ENCODE measurements around the gene KIF19.
"Not testable (repeated sequence)": the region's sequence is repeated elsewhere in the genome, so short reads cannot be mapped to it uniquely, and the experiment has no call there.

Gene KIF19

DNA sequence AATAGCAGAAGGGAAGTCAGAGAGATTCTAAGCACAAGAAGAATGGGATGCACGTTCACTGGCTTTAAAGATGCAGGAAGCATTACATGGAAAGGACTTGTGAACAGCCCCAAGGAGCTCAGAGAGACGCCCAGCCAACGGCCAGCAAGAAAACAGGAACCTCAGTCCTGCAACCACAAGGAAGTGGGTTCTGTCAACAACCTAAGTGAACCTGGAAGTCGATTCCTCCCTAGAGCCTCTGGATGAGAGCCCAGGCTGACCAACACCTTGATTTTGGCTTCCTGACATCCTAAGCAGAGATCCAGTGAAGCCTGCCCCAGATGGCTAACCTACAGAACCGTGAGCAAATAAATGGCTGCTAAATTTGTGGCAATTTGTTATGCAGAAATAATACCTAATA lies 65.7 kb downstream of the KIF19 start:
- H3K4me3 ChIP-seq (ENCODE audit: low read depth, low read length) = no peak overlapping the region
- H3K36me3 ChIP-seq (ENCODE audit: control insufficient read depth, insufficient read depth, low read length) = no peaks in the 10 kb centered on the region
- H3K9me3 ChIP-seq (ENCODE audit: control insufficient read depth, insufficient read depth, low read length) = no peaks in the 10 kb centered on the region
- H3K4me1 ChIP-seq (ENCODE audit: control insufficient read depth, insufficient read depth, low read length) = peaks cover 25% of the 10 kb centered on the region
- H3K27ac ChIP-seq (ENCODE audit: low read depth, low read length) = no peak overlapping the region
- H3K9ac ChIP-seq (ENCODE audit: low read depth, low read length) = no peak overlapping the region
- H3K27me3 ChIP-seq (ENCODE audit: control insufficient read depth, insufficient read depth, low read length) = no peaks in the 10 kb centered on the region

GRCh38 chr17:74392848-74393247 lies 66.8 kb downstream of the KIF19 start:
- Histone ChIP-seq H3K9me3 (ENCODE audit: control insufficient read depth, insufficient read depth, low read length) (no peaks in the 10 kb centered on the region), H3K27ac (ENCODE audit: low read depth, low read length) (no peak overlapping the region), H3K36me3 (ENCODE audit: control insufficient read depth, insufficient read depth, low read length) (no peaks in the 10 kb centered on the region), H3K27me3 (ENCODE audit: control insufficient read depth, insufficient read depth, low read length) (no peaks in the 10 kb centered on the region), H3K4me1 (ENCODE audit: control insufficient read depth, insufficient read depth, low read length) (peaks cover 15% of the 10 kb centered on the region; the same call in 1 of the 2 replicates), H3K4me3 (ENCODE audit: low read depth, low read length) (no peak overlapping the region), H3K9ac (ENCODE audit: low read depth, low read length) (no peak overlapping the region)

DNA sequence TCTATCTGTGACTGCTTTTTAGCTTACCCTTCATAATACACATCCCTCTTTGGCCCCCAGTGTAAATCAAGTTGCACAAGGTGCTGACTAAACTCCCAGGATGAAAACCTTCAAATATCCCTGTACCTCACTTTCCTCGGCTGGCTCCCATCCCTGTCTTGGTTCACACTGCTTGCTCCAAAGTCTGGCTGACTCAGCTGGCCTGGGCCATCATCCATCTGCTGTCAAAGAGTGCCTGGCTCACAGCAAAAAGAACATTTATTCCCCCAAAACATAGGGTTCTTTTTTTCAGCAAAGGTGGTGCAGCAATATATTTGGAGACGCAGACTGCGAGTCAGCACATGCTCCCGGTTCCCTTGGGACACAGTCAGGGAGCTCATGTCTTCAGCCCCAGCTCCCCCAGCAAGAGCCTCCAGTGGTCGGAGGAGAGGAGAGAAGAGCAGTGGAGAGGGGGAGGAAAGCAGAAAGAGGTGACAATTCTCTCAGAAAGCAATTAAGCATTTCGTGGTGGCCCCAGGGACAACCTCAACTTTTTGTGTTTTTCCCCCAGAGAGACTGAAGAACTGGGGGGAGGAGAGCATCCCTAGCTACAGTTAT lies 67.4 kb downstream of the KIF19 start:
- Histone ChIP-seq H3K9ac (ENCODE audit: low read depth, low read length) (no peak overlapping the region), H3K27me3 (ENCODE audit: control insufficient read depth, insufficient read depth, low read length) (no peaks in the 10 kb centered on the region), H3K4me3 (ENCODE audit: low read depth, low read length) (no peak overlapping the region), H3K36me3 (ENCODE audit: control insufficient read depth, insufficient read depth, low read length) (no peaks in the 10 kb centered on the region), H3K4me1 (ENCODE audit: control insufficient read depth, insufficient read depth, low read length) (peaks cover 13% of the 10 kb centered on the region; the same call in 1 of the 2 replicates), H3K9me3 (ENCODE audit: control insufficient read depth, insufficient read depth, low read length) (no peaks in the 10 kb centered on the region), H3K27ac (ENCODE audit: low read depth, low read length) (no peak overlapping the region)

DNA sequence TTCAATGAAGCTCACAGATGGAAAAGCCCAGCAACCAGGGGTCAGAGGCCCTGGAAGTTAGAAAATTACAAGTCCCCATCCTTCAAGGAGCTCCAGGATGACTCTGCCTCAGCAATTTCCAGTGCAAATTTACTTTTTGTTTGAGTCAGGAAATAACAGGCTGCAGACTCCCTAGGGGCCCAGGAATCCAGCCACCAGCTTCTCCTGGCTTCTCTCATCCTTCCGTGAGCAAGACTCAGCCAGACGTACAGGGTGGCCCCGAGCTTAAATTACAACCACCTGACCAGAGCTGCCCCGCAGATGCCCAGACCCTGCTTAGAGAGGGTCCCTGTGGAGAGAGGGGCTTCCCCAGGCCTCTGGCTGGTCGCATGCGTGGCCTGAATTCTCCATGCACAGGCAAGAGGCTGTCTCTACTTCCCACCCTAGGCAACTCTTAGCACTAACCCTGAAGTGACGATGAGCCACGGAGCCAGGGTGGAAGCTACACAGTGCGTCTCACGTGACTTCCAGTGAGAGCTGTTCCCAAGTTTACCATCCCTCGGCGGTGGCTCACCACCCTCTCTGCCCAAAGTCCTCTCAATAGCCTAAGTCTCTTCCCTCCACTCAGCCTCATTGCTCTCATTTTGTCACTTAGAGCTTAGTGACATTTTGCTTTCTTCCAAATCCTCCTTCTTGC lies 68.4 kb downstream of the KIF19 start:
- Histone ChIP-seq H3K36me3 (ENCODE audit: control insufficient read depth, insufficient read depth, low read length) (no peaks in the 10 kb centered on the region), H3K4me1 (ENCODE audit: control insufficient read depth, insufficient read depth, low read length) (peaks cover 3% of the 10 kb centered on the region; the same call in 1 of the 2 replicates), H3K9ac (ENCODE audit: low read depth, low read length) (no peak overlapping the region), H3K4me3 (ENCODE audit: low read depth, low read length) (no peak overlapping the region), H3K27ac (ENCODE audit: low read depth, low read length) (no peak overlapping the region), H3K27me3 (ENCODE audit: control insufficient read depth, insufficient read depth, low read length) (no peaks in the 10 kb centered on the region), H3K9me3 (ENCODE audit: control insufficient read depth, insufficient read depth, low read length) (no peaks in the 10 kb centered on the region)

DNA sequence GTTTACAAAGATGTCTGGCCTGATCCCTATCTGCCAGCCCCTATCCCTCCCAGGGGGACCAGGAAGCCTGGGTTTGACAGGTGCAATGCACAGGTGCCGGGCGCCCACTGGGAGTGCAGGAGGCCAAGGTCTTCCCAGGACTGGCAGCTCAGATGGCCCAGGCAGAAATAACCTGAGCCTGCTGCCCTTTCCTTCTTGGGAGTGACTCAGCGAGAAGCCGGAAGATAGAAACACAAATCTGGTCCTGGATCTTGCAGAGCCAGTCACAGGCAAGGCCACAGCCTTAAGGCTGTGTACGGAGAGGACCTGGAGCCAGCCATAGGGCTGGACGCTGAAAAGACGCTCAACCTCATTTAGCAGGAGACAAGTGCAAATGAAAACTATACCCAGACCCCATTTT lies 69.0 kb downstream of the KIF19 start:
- Histone ChIP-seq H3K4me3 (ENCODE audit: low read depth, low read length) (no peak overlapping the region), H3K36me3 (ENCODE audit: control insufficient read depth, insufficient read depth, low read length) (no peaks in the 10 kb centered on the region), H3K9me3 (ENCODE audit: control insufficient read depth, insufficient read depth, low read length) (no peaks in the 10 kb centered on the region), H3K27me3 (ENCODE audit: control insufficient read depth, insufficient read depth, low read length) (no peaks in the 10 kb centered on the region), H3K27ac (ENCODE audit: low read depth, low read length) (no peak overlapping the region), H3K4me1 (ENCODE audit: control insufficient read depth, insufficient read depth, low read length) (no peaks in the 10 kb centered on the region), H3K9ac (ENCODE audit: low read depth, low read length) (no peak overlapping the region)

DNA sequence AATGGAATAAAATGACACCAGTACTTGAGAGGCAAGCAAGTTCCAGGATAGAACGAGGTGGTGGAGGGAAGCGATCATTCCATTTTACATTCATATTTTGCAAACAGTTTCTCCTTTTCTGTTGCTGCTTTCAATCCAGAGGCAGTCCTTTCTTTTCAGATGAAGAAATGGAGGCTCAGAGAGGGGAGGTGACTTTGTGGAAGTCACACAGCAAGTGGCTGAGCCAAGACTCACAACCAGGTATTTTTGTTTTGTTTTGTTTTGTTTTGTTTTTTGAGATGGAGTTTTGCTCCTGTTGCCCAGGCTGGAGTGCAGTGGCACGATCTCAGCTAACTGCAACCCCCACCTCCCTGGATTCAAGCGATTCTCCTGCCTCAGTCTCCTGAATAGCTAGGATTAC lies 70.5 kb downstream of the KIF19 start:
- Histone ChIP-seq H3K36me3 (ENCODE audit: control insufficient read depth, insufficient read depth, low read length) (no peaks in the 10 kb centered on the region), H3K9me3 (ENCODE audit: control insufficient read depth, insufficient read depth, low read length) (no peaks in the 10 kb centered on the region), H3K27ac (ENCODE audit: low read depth, low read length) (no peak overlapping the region), H3K4me1 (ENCODE audit: control insufficient read depth, insufficient read depth, low read length) (no peaks in the 10 kb centered on the region), H3K9ac (ENCODE audit: low read depth, low read length) (no peak overlapping the region), H3K4me3 (ENCODE audit: low read depth, low read length) (no peak overlapping the region), H3K27me3 (ENCODE audit: control insufficient read depth, insufficient read depth, low read length) (no peaks in the 10 kb centered on the region)

DNA sequence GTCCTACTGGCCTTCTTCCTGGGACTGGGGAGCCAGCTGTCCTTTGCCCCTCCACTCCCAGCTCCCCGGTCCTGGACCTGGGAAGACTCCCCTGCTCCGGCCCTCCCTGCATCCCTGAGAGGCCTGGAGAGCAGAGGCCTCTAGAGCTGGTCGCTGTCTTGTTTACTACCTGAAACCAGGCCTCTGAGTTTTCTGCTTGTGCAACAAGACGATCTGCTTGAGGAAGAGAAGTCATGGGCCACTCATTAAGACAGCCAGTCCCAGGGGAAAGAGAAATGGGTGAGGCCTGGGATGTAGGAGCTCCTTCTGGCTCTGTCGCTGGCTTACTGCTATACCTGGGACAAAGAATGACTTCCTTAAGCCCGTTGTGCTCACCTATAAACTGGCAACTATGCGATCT lies 76.0 kb downstream of the KIF19 start:
- H3K9me3 ChIP-seq (ENCODE audit: control insufficient read depth, insufficient read depth, low read length) = no peaks in the 10 kb centered on the region
- no peak overlapping the region for H3K9ac ChIP-seq (ENCODE audit: low read depth, low read length)
- peaks cover 15% of the 10 kb centered on the region for H3K4me1 ChIP-seq (ENCODE audit: control insufficient read depth, insufficient read depth, low read length)
- H3K4me3 ChIP-seq (ENCODE audit: low read depth, low read length) = no peak overlapping the region
- no peak overlapping the region for H3K27ac ChIP-seq (ENCODE audit: low read depth, low read length)
- H3K27me3 ChIP-seq (ENCODE audit: control insufficient read depth, insufficient read depth, low read length) = no peaks in the 10 kb centered on the region
- H3K36me3 ChIP-seq (ENCODE audit: control insufficient read depth, insufficient read depth, low read length) = no peaks in the 10 kb centered on the region

GRCh38 chr17:74403512-74404137 lies 77.6 kb downstream of the KIF19 start:
- Histone ChIP-seq H3K4me3 (ENCODE audit: low read depth, low read length) (no peak overlapping the region), H3K27ac (ENCODE audit: low read depth, low read length) (no peak overlapping the region), H3K4me1 (ENCODE audit: control insufficient read depth, insufficient read depth, low read length) (peaks cover 15% of the 10 kb centered on the region), H3K36me3 (ENCODE audit: control insufficient read depth, insufficient read depth, low read length) (no peaks in the 10 kb centered on the region), H3K9ac (ENCODE audit: low read depth, low read length) (no peak overlapping the region), H3K9me3 (ENCODE audit: control insufficient read depth, insufficient read depth, low read length) (no peaks in the 10 kb centered on the region), H3K27me3 (ENCODE audit: control insufficient read depth, insufficient read depth, low read length) (no peaks in the 10 kb centered on the region)

GRCh38 chr17:74404218-74404617 lies 78.2 kb downstream of the KIF19 start:
- Histone ChIP-seq H3K36me3 (ENCODE audit: control insufficient read depth, insufficient read depth, low read length) (no peaks in the 10 kb centered on the region), H3K27ac (ENCODE audit: low read depth, low read length) (peak overlapping the region; percentile 28), H3K4me1 (ENCODE audit: control insufficient read depth, insufficient read depth, low read length) (peaks cover 15% of the 10 kb centered on the region), H3K9me3 (ENCODE audit: control insufficient read depth, insufficient read depth, low read length) (no peaks in the 10 kb centered on the region), H3K4me3 (ENCODE audit: low read depth, low read length) (0 out of 2 replicates have a peak overlapping the region, but pooled peaks have one; percentile 12), H3K9ac (ENCODE audit: low read depth, low read length) (0 out of 2 replicates have a peak overlapping the region, but pooled peaks have one; percentile 27), H3K27me3 (ENCODE audit: control insufficient read depth, insufficient read depth, low read length) (no peaks in the 10 kb centered on the region)

DNA sequence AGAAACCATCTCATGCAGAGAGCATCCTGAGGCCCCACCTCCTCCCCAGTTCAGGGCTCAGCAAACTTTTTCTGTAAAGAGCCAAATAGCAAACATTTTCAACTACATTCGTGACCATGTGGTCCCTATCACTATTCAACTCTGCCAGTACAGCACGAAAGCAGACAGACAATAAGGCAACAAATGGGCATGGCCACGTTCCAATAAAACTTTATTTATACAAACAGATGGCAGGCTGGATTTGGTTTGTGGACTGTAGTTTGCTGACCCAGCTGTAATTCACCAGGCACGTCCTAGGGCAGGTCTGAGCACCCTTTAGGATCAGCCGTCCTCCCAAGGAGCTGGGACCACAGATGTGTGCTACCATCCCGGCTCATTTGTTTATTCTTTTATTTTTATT lies 78.8 kb downstream of the KIF19 start:
- H3K4me1 ChIP-seq (ENCODE audit: control insufficient read depth, insufficient read depth, low read length) = peaks cover 15% of the 10 kb centered on the region
- H3K27me3 ChIP-seq (ENCODE audit: control insufficient read depth, insufficient read depth, low read length) = no peaks in the 10 kb centered on the region
- H3K9me3 ChIP-seq (ENCODE audit: control insufficient read depth, insufficient read depth, low read length) = no peaks in the 10 kb centered on the region
- 0 out of 2 replicates have a peak overlapping the region, but pooled peaks have one; percentile 12 for H3K4me3 ChIP-seq (ENCODE audit: low read depth, low read length)
- H3K9ac ChIP-seq (ENCODE audit: low read depth, low read length) = 0 out of 2 replicates have a peak overlapping the region, but pooled peaks have one; percentile 27
- peak overlapping the region; percentile 28 for H3K27ac ChIP-seq (ENCODE audit: low read depth, low read length)
- H3K36me3 ChIP-seq (ENCODE audit: control insufficient read depth, insufficient read depth, low read length) = no peaks in the 10 kb centered on the region

DNA sequence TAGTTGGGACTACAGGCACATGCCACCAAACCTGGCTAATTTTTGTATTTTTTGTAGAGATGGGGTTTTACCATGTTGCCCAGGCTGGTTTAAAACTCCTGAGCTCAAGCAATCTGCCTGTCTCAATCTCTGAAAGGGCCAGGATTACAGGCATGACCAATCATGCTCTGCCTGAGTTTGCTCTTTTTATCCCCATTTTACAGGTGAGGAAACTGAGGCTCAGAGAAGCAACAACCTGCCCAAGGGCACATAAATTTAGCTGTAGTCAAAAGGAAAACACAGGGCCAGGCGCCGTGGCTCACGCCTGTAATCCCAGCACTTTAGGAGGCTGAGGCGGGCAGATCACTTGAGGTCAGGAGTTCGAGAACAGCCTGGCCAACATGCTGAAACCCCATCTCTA lies 79.3 kb downstream of the KIF19 start:
- H3K4me1 ChIP-seq (ENCODE audit: control insufficient read depth, insufficient read depth, low read length) = peaks cover 19% of the 10 kb centered on the region
- not testable (repeated sequence) for H3K9me3 ChIP-seq (ENCODE audit: control insufficient read depth, insufficient read depth, low read length); H3K27me3 ChIP-seq (ENCODE audit: control insufficient read depth, insufficient read depth, low read length); H3K36me3 ChIP-seq (ENCODE audit: control insufficient read depth, insufficient read depth, low read length); H3K9ac ChIP-seq (ENCODE audit: low read depth, low read length); H3K27ac ChIP-seq (ENCODE audit: low read depth, low read length); H3K4me3 ChIP-seq (ENCODE audit: low read depth, low read length)
